KBM-7 (cell line): ENCODE measurements around the gene STK25.

Source experiments
- DNase-seq: peaks from one replicate; pipeline ENCODE4 v3.0.0-alpha.2; 2015
- in situ Hi-C: fragments of 300-500 bp; cut with MboI; formaldehyde crosslinking; loops from 2 replicates; pipeline ENCODE4 v1.14.3; 2020; ENCODE audit warnings: low sequenced_read_pairs, low pct_unique_long_range_greater_than_20kb, mixed read lengths

STK25 gene

DNA sequence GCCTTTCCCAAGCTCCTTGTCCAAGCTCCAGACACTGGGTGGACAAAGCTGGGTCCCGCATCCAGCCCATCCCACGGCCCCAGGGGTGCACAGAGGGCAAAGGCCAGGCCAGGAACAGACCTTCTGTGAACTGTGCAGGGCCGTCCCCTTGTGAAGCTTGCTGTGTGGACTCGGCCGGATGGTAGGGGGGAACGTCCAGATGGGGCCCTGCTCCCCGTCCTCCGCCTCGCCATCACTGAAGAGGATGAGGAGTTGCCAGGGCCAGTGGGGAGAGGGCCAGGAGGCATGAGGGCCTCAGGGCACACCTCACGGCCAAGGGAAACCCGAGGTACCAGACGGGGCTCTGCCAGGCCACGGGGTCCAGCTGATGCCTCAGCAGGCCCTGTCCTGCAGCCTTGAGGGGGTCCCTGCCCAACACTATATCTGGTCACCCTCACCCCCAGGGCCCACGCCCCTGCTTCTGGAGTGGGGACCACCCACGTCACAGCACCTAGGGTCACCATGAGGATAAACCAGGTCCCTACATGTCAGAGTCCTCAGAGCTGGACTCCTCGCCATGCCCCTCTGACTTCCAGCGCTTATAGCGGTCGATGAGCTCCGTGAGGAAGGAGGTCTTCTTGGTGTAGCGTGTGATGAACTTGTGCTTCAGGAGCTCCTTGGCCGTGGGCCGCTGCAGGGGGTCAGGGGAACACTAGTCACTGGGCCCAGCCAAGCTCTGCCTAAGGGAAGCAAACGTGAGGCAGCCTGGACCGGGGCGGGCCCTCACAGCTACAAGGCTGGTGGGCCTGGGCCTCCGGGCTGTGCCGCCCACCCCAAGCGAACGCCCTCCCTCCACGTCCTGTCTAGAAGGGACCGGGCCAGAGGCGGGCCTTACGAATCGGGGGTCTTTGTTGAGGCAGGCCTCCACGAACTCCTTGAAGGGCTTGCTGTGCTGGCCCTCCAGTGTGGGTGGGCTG, 10.0 kb downstream of the STK25 start:
- no peak for DNase-seq

DNA sequence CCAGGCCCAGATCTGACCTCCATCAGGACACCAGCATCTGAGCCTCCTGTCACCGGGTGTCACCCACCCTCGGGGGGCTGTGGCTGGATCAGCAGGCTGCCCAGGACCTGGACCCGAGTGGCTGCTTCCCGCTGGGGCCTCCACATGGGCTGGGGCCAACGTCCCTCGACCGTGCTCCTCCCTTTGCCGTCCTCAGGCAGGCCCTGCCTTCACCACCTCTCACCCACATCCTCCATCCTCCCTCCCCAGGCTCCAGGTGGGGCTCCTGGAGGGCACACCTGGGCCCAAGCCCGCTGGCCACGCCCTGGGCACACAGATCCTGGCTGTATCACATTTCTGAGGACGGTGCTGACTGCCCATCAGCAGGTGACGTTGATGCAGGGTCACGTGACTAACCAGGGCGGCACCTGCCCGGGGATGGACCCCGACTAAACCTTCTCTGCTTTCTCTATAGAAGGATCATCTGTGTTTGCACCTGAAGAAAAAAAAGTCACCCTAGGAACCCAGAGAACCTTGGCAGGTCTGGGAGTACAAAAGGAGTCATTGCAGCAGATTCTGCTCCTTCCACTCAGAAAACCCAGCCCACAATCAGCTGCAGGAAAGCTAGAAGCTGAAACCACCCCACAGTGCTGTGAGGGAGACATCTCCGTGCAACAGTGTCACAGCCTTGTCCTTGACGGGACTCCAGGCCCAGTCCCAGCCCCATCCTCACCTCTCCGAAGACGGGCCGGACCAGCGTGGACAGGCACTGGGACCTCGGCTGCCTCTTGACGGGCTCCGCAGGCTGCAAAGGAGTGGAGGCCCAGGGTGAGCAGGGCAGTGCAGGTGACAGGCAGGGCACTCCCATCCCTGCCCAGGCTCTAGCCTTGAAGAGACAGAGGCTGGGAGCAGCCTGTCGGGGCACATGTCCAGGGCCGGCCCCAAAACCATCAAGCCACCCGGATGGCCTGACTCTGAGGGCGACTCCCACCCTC, 11.2 kb downstream of the STK25 start:
- in situ Hi-C loops, result no loop called here
- no peak for DNase-seq

More for the DNA sequence above, 10.0 kb downstream of the STK25 start:
- in situ Hi-C loops, result no loop called here

DNA sequence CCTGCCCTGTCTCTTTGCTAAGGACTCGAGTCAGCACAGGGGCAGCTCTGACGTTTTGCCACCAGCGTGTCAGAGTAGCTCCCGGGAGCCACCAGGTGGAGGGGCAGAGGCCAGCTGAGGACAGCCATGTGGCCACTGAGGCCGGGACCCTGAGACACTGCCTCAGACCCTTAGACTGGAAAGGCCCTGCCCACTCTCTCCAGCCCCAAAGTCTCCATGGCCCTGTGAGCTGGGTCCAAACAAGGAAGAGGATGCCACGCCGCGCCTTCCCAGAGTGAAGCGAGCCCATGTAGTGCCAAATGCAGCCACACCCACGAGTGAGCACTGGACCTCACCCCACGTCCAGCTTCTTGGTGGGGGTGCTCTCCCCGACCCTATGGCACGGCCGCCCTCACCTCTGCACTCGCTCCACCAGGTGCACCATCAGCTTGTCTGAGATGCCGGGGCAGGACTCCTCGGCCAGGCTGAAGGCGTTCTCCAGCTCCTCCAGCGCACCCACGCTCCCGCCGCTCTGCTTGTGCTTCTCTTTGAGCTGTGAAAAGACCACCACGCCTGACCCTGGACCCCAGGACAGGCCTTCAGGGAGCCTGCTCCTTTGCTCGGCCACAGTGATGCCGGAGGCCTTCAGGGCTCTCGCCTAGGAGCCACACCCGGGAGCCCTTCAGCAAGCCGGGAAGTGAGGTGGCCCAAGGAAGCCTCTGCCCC, 12.2 kb downstream of the STK25 start:
- no peak for DNase-seq
- in situ Hi-C loops, result no loop called here

DNA sequence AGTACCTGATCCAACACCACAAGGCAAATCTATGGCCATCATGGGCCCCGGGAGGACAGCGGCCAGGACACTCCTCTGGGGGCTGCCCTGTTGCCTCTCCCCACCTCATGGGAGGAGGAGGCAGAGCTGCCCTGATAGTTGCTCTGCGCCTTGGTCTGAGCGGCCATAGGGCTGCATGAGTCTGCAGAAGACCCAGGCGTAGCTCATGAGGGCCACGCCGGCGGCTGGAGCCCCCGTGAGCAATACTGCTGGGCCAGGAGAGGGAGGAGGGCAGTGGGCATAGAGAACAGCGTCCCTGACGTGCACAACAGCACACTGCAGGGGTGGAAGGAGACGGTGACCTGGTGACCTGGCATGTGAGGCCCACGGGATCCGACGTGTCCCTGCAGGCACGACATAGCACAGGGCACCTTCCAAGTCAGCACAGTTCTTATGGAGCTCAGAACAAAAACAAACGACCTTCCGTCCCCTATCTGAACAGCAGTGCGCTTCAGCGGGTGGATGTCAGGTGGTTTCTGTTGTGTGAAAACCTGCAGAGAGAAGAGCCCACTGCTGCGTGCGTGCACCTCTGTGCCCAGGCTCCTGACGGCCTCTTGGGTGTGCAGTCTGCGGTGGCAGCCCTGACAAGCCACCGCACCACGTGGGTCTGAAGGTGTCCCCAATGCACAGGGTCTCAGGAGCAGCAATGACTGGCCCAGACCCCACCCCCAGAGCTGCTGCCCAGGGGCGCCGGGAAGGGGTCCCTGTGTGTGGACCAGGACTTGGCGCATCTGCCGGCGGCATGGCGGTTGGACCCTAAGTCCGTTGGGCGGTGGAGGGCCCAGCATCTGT, 13.0 kb downstream of the STK25 start:
- no peak for DNase-seq
- in situ Hi-C loops, result no loop called here

DNA sequence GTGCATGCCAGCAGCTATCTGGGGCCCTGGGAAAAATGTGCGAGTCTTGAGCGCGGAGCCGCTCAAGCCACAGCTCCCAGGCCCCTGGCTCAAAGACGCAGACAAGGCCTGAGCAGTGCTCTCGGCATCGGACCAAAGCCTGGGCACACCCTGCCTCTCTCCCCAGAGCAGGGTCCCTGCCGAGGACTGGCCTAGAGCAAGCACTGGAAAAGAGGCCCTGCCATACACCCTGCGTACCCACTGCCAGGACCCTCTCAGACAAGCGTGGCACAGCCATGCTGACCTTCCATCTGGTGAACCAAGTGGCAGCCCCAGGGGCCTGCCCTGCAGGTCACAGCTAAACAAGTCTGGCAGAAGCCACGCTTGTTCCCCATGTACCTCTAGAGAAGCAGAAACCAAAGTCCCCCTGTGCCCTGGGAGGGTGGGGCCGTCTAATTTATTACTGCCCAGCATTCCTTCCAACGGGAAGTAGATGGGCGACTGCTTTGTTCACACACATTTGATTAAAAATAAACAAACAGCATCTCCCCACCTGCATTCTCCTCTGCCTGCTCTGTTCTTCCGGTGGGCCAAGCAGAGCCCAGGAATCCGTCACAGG, 14.0 kb downstream of the STK25 start:
- DNase-seq, result no peak
- in situ Hi-C loops, result no loop called here

DNA sequence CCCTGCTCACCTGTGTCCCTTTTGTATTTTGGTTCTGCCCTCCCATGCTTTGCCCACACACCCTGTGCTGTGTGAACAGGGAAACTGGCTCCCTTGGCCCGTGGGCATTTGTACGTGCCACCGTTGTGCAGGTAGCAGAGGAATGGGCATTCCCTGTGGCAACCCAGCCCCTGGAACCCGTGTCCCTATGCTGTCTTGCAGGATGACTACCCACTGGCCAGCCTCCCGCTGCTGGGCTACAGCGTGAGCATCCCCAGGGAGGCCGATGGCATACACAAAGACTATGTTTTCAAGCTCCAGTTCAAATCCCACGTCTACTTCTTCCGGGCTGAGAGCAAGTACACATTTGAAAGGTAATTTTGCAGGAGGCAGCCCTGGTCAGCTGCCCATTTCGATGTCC, 15.3 kb downstream of the STK25 start:
- in situ Hi-C loops, result no loop called here

DNA sequence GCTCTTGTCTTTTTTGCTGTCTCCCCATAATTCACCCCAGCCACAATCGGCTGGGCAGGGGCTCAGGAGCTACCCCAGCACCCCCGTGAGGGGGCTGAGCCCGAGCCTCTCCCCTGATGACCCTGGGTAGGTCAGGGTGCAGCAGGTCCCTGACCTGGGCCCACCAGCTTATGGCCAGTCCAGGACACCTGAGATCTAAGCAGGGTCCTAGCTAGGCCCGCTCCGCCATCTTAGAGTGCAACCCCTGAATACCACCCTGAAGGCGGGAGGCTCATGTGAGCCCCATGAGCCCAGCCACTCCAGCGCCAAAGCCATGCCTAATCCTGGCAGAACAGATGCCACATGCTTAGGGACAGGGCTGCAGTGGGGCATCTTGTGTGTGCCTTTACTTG, 16.2 kb downstream of the STK25 start:
- no peak for DNase-seq
- in situ Hi-C loops, result no loop called here

More for the DNA sequence above, 15.3 kb downstream of the STK25 start:
- no peak for DNase-seq

DNA sequence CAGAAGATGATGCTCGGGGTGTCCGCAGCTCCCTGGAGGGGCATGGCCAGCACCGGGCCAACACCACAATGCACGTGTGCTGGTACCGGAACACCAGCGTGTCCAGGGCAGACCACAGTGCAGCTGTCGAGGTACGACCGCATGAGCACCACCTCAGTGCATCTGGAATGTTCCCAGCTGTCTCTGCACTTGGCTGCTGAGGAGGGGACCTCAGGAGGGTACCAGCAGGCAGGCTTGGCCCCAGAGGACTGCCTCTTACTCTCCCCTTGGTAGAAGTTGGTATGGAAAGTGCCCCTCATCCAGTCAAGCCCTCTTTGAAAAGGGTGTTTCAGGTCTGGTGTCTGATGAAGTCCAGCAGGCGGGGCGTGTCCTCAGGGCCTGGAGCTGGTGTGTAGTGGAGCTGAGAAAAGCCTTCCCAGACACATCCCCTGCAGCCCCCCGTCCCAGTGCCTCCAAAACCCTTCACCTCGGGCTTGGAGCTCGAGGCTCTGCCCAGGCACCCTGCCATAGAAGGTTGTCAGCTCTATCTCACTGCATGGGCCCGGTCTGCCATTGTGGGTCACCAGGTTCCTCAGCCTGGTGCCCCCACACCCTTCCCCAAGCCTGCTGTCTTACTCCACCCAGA, 16.7 kb downstream of the STK25 start:
- DNase-seq, result no peak
- in situ Hi-C loops, result no loop called here

DNA sequence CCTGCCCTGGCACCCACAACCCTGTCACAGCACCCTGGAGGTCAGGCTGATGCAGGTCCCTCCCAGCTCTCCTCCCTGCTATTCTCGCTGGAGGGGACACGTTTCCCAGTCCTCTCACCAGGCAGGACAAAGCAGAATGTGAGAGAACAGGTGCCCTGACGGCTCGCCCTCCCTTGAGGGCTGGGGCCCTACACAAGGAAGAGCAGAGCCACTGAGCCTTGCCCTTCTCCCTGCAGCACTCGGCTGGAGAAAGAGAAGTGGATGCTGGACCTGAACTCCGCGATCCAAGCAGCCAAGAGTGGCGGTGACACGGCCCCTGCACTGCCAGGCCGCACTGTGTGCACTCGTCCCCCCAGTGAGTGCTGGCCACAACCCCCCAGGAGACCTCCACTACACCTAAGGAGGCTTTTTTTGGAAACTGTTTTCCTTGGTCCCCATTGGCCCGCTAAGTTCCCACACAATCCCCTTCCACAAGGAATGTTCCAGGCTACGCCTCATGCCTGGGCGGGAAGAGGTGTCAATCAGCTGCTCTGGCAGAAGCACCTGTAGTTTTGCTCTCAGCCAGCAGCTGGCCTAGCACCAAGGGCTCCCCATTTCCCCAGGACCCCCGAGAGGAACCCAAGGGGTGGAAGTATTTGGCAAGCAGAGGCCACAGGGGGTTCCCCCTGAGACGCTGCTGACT, 17.4 kb downstream of the STK25 start:
- in situ Hi-C loops, result no loop called here
- no peak for DNase-seq

DNA sequence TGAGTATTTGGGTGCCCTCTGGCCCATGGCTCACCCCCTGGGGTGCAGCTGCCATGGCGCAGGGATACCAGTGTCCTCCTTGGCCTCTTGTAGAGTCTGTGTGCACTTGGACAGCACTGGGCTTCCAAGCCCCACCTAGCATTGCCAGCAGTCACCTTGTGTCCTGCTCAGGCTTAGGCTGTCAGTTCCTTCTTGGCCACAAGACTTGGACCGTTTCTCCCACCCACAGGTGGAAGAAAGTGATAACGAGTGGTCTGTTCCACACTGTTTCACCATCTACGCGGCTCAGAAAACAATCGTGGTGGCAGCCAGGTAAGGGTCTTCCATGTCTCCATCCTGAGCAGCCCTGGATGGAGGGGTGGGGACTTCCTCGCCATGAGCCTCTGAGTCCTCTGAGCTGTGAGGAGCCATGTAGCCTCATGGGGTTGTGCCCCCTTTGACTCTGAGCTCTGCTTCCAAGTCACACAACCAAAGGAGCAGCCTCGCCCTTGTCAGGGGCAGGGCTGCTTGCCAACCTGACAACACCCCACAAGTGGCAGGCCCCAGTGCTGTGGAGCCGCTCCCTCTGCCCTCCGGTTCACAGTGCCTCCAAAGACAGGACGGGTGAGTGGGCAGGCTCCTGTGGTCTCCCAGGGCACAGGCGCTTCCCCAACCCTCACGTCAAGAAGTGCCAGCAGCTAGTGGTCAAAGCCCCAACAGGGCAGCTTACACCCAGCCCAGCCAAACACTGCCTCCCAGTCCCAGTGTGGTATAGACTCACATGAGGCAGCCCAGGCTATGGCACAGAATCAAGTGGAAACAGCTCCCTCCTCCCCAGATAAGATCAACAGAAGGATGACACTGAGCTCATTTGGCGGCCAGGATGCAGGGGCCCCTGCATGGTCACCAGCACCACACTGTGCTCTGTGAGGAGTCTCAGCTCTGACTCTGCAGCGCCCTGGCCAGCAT, 18.4 kb downstream of the STK25 start:
- DNase-seq, result no peak
- in situ Hi-C loops, result no loop called here

DNA sequence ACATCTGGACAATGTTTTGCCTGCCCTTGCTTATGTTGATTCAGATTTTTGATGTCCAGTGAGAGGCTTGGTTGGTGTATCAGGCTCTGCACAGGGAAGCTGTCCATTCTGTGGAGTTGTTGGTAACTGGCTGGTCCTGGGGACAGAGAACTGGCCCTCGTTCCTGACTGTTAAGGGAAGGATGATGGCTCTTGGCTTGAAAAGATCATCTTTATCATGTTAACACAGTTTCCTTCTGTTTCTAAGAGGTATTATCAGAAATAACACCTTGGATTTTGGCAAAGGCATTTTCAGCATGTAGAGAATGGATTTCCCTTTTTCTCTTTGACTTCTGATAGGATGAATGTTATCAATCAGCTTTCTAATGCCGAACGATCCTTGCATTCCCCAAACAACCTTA, 19.3 kb downstream of the STK25 start:
- DNase-seq, result no peak
- in situ Hi-C loops, result no loop called here

DNA sequence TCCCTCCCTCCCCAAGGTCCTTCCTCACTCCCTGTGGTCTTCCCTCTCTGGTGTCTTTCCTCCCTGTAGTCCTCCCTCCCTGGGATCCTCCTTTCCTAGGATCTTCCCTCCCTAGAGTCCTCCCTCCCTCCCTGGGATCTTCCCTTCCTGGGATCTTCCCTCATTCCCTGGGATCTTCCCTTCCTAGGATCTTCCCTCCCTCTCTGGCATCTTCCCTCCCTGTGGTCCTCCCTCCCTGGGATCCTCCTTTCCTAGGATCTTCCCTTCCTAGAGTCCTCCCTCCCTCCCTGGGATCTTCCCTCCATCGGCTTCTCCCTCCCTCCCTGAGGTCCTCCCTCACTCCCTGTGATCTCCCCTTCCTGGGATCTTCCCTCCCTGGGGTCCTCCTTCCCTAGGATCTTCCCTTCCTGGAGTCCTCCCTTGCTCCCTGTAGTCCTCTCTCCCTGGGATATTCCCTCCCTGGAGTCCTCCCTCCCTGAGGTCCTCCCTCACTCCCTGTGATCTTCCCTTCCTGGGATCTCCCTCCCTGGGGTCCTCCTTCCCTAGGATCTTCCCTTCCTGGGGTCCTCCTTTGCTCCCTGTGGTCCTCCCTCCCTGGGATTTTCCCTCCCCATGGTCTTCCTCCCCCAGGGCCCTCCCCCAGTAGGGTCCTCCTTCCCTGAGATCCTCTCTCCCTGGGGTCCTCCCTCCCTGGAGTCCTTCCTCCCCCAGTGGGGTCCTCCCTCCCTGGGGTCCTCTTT, 23.0 kb downstream of the STK25 start:
- in situ Hi-C loops, result no loop called here
- no peak for DNase-seq

DNA sequence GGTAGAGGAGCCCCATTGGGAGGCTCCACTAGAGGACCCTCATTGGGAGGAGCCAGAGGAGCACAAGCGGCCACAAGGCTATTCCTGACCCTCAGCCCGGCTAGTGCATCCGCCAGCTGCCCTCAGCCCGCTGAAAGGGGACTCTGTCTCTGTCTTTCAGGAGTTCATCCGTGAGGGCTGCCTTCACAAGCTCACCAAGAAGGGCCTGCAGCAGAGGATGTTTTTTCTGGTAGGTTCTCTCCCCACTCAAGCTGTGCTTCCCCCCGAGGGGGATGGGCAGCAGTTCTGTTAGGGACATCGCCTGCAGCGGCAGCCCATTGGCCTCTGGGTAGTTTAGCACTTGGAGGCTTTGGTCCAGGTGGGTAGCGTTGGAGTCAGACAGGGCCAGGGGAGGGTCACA, 25.1 kb downstream of the STK25 start:
- in situ Hi-C loops, result no loop called here
- no peak for DNase-seq

DNA sequence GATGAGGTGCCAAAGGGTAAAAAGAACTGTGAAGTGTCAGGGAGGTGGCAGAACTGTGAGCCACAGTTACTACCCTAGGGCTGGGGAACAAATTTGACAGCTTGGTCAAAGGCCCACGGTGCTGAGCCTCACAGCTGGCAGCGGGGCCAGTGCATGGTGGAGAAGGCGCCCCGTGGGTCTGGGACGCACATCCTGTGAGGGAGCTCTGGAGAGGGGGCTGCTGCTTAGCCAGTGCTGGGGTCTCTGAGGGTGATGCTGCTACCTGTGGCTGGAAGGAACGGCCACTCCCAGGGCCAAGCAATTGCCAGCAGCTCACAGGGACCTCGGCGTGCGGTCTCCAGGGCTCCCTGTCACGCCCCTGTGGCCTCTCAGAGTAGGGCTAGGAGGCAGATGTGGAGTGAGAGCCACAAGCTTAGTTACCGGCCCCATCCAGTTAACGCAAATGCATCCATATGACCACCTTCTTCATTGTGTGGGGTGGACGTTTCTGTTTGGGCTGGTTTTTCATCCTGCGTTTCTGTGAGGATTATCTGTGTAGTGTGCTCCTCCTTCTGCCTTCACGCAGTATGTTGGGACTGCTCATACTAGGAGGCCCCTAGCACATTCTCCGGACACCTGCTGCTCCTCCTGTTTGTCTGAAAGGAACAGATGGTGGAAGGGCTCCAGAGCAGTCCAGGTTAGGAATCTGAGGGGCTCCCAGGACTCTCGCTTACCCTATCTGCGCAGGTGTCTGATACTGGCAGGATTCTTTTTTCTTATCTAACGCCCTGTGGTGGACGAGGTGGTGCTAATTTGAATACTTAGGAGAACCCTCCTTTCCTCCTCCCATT, 26.0 kb downstream of the STK25 start:
- no peak for DNase-seq
- in situ Hi-C loops, result no loop called here

DNA sequence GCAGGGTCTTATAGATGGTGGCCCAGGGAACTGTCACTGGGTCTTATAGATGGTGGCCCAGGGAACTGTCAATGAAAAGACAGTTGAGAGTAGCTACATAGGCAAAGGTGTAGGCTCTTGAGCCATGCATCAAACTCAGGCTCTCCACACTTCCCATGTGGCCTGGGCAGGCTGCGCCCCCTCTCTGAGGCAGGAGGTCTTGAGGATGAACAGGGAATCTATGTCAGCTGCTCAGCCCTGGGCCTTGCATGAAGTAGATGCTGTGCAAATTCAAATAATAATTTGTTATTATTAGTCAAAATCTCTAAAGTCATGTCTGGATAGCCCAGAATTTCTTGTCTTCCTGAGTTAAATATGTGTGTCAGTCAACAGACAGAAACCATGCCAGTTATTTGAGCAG, 26.7 kb downstream of the STK25 start:
- no peak for DNase-seq
- in situ Hi-C loops, result no loop called here
